AG08396 (cell line): ENCODE measurements around the gene AHNAK2.

ENCODE experiments used
- DNase-seq: peaks from one replicate; pipeline ENCODE4 v3.0.0; 2012; ENCODE audit warnings: low spot score, mixed read lengths

Gene AHNAK2

DNA sequence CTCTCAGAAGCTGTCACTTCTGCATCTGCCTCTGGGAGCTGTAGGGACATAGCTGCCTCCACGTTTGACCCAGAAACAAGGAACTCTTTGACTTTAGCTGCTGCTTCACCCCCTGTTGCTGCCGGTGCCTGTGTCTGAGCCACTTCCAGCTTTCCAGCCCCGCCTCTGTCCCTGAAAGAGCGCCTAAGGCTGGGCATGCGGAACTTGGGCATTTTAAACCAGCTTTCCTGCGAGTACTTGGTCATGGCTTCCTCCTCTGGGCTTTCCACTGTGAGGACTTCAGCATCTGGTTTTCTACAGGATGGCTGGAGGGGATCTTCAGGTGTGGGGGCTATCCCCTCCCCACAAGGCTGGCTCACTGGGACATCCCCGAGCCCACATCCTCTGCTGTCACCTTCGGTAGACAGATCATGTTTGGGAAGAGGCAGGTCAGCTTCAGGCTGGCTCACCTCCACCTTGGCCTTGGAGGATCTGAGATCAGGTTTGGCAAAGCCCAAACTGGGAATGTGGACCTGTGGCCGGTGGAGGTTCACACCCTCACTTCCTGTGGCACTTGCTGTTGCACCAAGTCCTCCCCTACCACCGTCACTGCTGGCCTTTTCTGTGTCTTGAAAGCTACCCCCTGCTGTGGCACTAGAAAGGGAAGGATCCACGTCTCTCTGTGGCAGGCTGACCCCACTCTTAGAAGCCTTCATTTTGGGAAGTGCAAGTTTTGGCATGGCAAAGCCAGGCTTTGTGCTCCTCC is 38.3 kb downstream of the AHNAK2 start:
- DNase-seq: no peak

DNA sequence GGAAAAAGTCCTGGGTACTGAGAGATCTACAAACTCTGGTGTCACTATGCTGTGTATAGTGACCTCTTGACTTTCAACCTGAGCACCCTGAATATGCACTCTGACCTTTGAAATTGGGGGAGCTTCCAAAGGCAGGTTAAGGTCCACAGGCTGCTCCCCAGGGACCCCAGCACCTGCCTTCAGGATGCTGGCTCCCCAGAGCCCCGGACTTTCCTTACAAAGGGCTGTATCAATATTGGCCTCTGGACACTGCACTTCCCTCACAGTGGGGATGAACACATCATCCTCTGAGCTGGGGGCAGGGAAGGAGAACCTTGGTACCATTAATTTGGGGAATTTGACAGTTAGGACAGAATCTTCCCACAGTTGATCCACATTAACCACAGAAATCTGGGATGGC is 39.2 kb downstream of the AHNAK2 start:
- DNase-seq: no peak

DNA sequence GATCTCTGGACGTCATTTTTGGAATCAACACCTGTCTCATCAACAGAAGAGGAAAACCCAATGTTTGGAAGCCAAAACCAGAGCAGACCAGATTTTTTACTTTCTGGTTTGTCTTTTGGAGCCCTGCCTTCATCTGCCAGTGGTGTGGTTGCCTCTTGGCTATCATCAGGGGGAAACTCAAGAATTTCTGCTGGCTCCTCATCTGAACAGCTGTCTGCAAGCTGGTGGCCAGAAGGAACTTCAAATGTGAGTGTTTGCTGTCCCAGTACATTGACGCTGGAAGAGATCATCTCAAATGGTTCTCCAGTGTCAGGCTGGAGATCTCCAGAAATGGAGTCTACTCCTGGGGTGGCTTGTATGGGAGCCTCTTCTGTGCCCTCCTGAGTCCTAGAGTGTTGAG is 39.7 kb downstream of the AHNAK2 start:
- no peak for DNase-seq

DNA sequence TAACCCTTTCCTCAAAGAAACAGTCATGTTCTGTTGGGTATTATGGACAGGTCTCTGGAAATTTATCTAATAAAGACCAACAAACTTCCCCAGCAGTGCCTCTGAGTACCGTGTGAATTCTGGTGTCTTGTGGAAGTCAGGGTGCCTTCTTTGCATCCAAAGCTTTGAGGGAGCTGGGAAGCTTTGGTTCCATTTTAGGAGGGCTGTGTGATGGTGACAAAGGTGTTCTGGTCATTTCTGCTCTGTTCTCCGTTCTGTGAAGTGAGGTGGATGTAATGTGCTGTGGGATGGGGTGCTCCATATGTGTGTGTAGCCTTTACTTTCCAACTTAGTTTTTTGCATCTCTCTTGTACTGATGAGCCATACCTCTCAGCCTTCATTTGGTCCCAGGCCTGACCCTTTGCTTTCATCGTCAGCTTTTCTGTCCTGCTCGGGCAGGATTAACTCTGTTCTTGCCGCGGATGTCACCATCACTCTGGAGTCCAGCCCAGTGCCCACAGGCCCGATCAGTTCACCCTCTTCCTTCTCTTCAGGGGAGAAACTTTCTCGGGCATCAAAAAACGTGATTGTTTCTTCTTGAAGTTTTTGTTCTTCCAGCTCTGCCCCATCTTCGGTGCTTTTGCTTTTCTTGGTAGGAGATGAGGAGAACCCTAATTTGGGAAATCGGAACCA is 40.3 kb downstream of the AHNAK2 start:
- DNase-seq: no peak

DNA sequence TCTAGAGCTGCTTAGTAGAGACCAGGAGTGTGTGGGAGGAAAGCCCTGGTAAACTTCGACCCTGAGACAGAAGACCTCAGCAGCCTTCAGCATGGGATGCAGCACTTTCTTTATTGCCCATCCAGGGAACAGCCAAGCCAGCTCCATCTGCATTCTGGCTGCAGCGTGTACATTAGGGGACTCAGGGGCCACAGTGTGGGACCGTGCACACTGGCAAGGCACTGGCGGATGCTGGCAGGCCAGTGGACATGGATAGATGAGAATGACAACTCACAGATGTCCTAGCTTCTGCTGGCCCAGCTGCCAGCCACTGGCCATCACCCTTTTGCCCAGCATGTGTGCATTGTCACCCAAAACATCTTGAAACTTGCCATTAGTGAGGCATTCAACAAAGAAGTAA is 41.0 kb downstream of the AHNAK2 start:
- no peak for DNase-seq

DNA sequence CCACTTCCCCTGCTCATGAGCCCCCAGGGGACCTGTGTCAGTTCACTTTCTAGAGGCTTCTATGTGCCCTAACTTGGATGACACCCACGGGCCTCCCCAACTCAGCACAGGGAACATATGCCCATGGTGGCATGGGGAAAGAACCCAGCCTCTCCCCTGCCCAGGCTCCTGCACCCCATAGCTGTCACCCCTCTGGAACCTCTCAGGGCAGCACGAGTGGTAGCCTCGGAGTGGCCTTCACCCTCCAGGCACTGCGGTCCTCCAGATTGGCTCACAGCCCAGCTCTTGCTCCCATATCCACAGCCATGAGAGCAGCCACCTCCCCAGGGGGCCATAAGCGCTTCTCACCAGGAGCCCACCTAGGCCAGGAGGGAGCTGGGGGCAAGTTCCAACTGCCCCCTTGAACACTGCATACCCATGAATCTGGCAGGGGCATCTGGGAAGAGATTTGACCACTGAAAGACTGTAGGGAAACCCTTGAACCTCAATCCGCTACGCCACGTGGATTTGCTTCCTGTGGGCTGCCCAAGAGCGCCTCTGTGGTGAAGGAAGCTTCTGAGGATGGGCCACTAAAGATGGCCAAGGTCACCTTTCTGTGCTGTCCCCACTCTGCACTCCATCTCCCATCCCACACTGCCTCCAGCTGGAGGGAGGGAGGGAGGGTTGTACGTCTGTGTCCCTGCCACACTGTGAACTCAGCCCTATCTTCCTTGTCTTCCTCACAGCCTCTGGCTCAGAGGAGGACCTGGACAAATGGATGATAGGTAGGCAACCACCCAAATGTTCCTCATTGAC is 41.6 kb downstream of the AHNAK2 start:
- DNase-seq: peak; percentile 8

DNA sequence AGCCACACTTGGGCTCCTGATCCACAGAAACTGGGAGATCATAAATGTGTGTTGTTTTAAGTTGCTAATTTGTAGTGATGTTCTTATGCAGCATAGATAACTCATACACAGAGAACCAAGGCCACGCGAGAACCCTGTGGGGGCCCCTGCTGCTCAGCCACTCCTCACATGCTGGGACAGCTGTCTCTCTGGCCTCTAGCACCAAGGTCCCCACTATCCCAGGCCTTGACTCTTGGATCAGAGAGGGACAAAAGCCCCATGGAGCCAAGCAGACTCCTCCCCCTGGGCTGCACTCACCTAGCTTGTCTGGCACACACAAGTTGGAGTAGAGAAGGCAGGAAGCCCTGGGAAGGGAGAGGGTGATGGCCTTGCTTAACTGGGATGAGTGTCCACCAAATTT is 42.2 kb downstream of the AHNAK2 start:
- DNase-seq: no peak

DNA sequence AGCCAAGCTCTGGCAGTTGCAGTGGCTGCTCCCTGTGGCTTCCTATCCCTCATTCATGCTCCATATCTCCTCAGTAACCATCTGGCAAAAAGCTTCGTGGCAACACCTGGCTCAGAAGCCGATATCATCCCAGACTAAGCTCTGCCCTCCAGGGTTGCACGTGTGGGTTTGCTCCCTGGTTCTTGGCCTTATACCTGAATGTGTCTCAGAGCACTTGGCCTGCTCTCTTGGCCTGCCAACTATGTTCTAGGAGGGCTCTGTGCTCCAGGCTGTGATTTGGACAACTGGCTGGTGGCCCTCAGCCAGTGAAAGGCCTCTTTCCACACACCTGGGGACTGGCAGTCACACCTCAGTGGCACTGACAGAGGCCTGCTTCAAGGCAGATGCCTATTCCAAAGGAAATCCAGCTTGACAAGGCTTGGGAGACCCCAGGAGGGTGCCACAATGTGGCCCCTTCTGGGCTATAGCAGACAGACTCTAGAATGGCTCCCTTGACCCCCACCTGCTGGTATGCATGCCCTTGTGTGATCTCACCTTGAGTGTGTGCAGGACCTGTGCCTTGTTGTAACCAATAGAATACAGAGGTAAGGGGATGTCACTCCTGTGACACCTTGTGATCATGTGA is 43.0 kb downstream of the AHNAK2 start:
- no peak for DNase-seq

DNA sequence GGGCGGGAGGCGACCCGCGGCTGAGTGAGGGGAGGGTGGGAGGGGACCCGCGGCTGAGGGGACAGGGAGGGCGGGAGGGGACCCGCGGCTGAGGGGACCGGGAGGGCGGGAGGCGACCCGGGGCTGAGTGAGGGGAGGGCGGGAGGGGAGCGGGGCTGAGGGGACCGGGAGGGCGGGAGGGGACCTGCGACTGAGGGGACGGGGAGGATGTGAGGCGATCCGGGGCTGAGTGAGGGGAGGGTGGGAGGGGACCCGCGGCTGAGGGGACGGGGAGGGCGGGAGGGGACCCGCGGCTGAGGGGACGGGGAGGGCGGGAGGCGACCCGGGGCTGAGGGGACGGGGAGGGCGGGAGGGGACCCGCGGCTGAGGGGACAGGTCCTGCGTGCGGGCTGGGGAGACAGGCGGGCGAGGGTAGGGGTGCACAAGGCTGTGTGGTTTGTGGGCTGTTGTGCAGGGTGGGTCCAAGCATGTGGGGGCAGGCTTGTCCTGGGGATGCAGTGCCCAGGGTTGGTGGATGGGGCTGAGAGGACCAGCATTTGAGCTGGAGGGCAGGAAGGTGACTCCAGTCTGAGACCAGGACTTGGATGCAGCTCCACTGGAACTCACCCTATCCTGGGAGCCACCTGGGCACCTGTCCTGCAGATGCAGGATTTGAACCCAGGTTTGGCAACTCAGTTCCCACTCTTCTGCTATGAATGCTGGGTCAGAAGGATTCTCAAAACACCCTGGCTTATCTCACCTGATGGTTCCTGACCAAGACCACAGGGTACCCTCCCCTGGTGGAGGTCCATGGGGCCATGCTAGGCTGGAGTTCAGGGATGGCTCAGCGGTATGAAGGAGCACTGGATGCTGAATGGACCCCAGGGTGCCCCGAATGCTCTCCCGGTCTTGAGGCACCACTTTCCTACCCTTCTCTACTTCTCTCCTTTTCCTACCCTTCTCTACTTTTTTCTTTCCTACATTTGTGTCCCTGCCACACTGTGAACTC is 44.1 kb downstream of the AHNAK2 start:
- peak; percentile 22 for DNase-seq

DNA sequence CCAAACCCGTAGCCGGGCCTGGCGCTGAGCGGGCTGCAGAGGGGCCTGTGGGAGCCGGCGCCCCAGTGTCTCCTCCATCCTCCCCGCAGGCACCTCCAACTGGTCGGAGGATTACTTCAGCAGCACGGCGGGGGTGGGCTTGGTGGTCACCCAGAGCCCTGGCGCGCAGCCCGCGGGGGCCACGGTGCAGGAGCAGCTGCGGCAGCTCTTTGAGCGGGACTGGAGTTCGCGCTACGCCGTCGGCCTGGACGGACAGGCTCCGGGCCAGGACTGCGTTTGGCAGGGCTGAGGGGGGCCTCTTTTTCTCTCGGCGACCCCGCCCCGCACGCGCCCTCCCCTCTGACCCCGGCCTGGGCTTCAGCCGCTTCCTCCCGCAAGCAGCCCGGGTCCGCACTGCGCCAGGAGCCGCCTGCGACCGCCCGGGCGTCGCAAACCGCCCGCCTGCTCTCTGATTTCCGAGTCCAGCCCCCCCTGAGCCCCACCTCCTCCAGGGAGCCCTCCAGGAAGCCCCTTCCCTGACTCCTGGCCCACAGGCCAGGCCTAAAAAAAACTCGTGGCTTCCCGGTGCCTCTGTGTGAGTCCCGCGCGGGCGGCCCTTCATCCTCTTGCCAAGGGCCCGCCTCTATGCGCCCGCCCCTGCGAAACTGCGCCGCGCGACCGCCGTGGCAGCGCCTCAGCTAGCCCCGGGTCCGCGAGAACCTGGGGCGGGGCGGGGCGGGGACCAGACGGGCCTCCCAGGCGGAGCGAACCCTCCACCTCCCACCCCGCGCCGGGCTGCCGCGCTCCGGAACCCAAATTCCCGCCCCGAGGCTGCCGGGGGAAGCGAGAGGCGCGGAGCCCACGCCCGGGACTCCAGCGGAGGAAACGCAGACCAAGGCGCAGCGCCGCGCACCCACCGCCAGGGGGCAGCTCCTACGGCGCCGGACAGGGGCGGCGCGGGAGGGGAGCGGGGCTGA is 45.2 kb downstream of the AHNAK2 start:
- peak; percentile 98 for DNase-seq

DNA sequence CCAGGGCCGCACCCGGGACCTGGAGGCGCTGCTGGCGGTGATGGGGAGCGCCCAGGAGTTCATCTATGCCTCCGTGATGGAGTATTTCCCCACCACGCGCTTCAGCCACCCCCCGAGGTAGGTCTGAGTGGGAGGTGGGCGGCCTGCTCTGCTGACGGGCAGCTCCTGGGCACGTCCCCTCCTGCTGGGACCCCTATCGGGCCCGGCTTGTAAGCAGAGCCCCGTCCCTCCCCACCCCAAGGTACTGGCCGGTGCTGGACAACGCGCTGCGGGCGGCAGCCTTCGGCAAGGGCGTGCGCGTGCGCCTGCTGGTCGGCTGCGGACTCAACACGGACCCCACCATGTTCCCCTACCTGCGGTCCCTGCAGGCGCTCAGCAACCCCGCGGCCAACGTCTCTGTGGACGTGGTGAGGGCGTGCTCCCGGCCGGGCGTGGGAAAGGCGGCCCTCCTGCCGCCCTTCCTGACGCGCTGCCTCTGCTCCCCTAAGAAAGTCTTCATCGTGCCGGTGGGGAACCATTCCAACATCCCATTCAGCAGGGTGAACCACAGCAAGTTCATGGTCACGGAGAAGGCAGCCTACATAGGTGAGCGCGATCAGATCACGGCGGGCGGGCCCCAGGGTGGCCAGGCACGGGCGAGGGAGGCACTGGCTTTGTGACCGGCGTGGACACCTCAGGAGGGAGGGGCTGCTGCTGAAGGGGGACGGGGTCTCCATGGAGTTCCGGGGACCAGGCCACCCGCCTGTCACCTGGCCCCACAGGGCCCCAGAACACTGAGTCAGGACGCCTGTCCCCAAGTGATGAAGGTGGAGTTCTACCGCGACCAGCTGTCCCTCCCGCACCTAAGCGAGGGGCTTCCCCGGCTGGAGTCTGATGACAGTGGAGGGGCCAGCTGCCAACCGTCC is 46.2 kb downstream of the AHNAK2 start:
- DNase-seq: peak; percentile 12

DNA sequence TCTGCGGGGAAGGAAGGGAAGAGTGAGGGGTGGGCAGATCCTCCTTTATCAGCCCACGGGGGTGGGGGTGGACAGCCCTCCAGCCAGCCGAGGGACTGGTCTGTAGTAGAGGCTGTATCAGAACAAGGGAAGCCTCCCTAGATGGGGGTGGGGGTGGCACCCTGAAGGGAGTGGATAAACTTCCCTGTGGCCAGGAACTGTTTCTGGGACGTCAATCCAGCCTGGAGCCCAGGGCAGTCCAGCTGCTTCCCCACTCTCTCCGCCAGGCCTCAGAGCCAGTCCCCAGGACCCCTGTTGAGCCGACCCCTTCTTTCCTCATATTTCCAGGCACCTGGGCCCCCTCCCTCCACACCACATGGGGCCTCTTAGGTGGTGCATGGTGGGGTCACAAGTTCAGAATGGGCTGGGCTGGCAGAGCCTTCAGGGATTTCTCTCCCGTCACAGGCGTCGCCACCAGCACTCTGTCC is 46.8 kb downstream of the AHNAK2 start:
- DNase-seq: peak; percentile 9

DNA sequence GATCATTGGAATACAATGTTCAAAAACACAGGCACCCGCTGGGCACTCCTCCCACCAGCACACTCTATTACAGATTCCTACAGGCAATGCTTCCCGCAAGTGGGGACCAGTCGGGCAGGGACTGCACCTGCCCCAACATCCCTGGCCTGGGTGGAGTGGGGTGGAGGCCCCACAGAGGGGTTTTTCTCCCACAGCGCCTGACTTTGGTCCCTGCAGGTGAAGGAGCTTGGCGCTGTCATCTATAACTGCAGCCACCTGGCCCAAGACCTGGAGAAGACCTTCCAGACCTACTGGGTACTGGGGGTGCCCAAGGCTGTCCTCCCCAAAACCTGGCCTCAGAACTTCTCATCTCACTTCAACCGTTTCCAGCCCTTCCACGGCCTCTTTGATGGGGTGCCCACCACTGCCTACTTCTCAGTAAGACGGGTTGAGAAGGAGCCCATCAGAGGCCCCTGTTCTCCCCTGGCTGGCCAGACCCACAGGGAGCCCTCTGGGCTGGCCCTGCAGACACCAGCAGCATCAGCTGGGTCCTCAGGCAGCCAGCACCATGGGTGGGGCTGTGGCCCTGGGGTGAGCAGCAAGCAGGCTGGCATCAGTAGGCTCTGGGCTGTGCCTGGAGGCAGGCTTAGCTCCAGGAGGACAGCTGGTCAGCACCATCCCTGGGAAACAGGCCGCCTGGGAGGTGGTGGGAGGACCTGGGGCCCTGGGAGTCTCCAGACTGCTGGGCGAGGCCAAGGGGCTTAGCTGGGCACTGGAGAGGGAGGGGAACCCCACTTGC is 47.5 kb downstream of the AHNAK2 start:
- peak; percentile 26 for DNase-seq

DNA sequence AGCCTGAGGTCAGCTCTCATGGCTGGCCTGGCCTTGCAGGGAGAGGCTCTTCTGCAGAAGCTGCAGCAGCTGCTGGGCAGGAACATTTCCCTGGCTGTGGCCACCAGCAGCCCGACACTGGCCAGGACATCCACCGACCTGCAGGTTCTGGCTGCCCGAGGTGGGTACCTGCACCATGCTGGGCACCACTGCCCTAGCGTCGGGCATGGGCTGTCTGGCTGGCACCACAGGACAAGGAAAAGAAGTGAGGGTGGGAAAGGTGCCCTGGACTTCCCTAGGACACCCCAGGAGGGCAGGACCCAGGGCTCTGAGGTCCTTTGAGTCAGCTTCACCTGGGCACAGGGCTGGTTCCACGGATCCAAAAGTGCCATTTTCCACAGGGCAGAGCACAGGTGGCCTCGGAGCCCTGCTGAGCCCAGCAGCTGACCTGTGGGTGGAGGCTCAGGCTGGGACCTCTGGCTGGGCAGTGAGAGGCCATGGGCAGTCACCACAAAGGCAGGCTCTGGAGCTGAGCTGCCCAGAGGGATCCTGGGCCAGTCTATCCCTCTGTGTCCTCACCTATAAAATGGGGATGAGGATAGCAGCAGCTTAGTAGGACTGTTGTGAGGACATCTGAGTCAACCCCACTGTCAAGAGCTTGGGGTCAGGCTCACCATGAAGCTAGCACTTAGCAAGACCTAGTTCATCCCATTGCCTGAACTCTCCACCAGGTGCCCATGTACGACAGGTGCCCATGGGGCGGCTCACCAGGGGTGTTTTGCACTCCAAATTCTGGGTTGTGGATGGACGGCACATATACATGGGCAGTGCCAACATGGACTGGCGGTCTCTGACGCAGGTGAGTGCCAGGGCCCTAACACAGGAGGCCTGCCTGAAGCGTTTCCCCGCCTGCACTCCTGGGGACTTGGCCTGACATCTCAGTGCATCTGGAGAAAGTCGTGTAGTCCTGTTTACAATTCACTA is 48.6 kb downstream of the AHNAK2 start:
- no peak for DNase-seq

DNA sequence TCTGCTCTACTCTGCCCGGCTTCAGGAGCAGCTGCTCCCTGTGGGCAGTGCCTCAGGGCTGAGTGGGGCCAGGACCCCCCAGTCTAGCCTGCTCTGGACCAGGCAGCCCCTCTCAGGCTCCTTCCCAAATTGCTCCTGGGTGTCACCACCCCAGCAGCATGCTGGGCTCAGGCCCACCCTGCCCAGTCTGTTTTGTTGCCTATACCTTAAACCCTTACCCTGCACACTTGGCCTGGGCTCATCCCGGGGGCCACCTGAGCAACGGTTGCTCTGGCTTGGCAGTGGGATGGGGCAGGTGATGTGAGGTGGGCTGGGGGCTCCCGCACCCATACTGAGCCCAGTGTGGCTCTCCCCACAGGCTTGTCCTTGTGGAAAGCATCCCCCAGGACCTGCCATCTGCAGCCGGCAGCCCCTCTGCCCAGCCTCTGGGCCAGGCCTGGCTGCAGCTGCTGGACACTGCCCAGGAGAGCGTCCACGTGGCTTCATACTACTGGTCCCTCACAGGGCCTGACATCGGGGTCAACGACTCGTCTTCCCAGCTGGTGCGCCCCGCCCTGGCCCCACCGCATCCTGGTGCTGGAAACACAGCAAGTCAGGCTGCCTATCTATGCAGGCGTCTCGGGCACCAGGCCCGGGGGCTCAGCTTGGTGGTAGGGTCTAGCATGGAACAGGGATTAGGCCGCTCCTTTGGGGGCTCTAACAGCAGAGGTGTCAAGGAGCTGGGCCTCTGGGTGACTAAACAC is 49.6 kb downstream of the AHNAK2 start:
- DNase-seq: peak; percentile 9

DNA sequence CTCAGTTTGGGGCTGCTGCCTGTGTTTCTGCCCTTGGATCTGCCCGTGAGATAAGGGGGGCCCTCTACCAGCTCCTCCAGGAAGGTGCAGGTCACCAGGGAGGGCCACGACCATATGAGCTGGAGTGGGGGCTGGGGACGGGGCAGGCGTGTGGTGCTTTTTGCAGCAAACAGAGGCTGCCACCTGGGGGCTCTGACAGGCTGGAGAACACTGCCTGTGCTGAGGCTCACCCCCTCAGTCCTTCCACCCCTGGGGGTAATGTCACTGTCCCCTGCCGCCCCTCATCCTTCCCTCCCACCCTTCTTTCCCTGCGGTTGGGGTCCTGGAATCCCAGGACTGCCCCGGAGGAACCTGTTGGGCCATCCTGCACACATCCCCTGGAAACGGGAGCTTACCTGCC is 50.3 kb downstream of the AHNAK2 start:
- no peak for DNase-seq
